HepG2 (cell line): ENCODE data around the gene HNRNPAB. TPM values are rescaled to one million over a fixed set of nuclear protein-coding genes. Genes with fewer than 3 reads are reported as not detected.

Experiments used
- ATF7-NPFF ChIP-seq: sonication (generic); formaldehyde crosslinking; IDR thresholded peaks from 2 replicates; pipeline ENCODE4 v1.8.1; 2023; ENCODE audit warnings: mild to moderate bottlenecking, low read depth, missing genetic modification reagents, moderate library complexity
- CBX5 ChIP-seq: sonication (generic); formaldehyde crosslinking; IDR thresholded peaks from 2 replicates; pipeline ENCODE4 v1.4.0; 2020; ENCODE audit warnings: missing genetic modification reagents, borderline replicate concordance
- HHEX ChIP-seq: IDR thresholded peaks from 2 replicates; pipeline ENCODE4 v1.6.1; 2016; ENCODE audit warnings: control low read depth
- IRX3 ChIP-seq: sonication (generic); formaldehyde crosslinking; IDR thresholded peaks from 2 replicates; pipeline ENCODE4 v1.8.1; 2023; ENCODE audit warnings: mild to moderate bottlenecking, low read depth, missing genetic modification reagents, borderline replicate concordance
- KLF13 ChIP-seq: sonication (generic); formaldehyde crosslinking; IDR thresholded peaks from 2 replicates; pipeline ENCODE4 v1.4.0; 2020; ENCODE audit warnings: mild to moderate bottlenecking, missing genetic modification reagents
- MTERF4 ChIP-seq: sonication (generic); formaldehyde crosslinking; IDR thresholded peaks from 2 replicates; pipeline ENCODE4 v1.8.0; 2023; ENCODE audit warnings: mild to moderate bottlenecking, missing genetic modification reagents
- SOX6 ChIP-seq, 2 experiments: fragments of 450-650 bp in 1 of 2; sonication (generic) in 1 of 2; formaldehyde crosslinking in 1 of 2; IDR thresholded peaks; 2 replicates each; pipeline versions ENCODE4 v1.4.0 to v1.6.1; 2017 to 2020; ENCODE audit warnings: antibody characterized with exemption in 1 of 2, mild to moderate bottlenecking in 1 of 2, missing genetic modification reagents in 1 of 2
- TAF15 ChIP-seq: fragments of 200-400 bp; formaldehyde crosslinking; IDR thresholded peaks from one replicate; pipeline ENCODE4 v1.6.1; 2018; ENCODE audit warnings: mild to moderate bottlenecking, low read depth, low read length; ENCODE audit not compliant: poor library complexity, severe bottlenecking
- polyA plus RNA-seq, 8 experiments: library from polyadenylated mRNA; depleted of rRNA in 3 of 8; stranded (reverse) in 7 of 8; unstranded in 1 of 8; fragments of >200 nt; fragmentation: Illumina TruSeq in 4 of 8; extraction: Trizol in 4 of 8; gene quantifications; 2 replicates each; pipeline versions ENCODE4 v1.2.1 to v1.2.3, GENCODE V29; 2011 to 2016; ENCODE audit warnings: low read depth in 4 of 8, missing spikeins in 1 of 8, mixed read lengths in 1 of 8; ENCODE audit not compliant: insufficient read depth in 1 of 8
- total RNA-seq, 5 experiments: library from RNA; depleted of rRNA; stranded (reverse); fragments of >200 nt; fragmentation: Illumina TruSeq; extraction: Trizol; gene quantifications; 2 replicates each; pipeline ENCODE4 v1.2.3, GENCODE V29; 2016; ENCODE audit warnings: low read depth in 1 of 5
- TF ChIP-seq, protein P1 (sequence below): sonication (generic); formaldehyde crosslinking; IDR thresholded peaks from 2 replicates; pipeline ENCODE4 v1.5.0; 2020; ENCODE audit warnings: mild to moderate bottlenecking, missing genetic modification reagents, borderline replicate concordance
- TF ChIP-seq, protein P2 (sequence below): sonication (generic); formaldehyde crosslinking; IDR thresholded peaks from 2 replicates; pipeline ENCODE4 v1.4.0; 2020; ENCODE audit warnings: missing genetic modification reagents
- TF ChIP-seq, protein P3 (sequence below): sonication (generic); formaldehyde crosslinking; IDR thresholded peaks from 2 replicates; pipeline ENCODE4 v1.5.0; 2020; ENCODE audit warnings: mild to moderate bottlenecking, missing genetic modification reagents, borderline replicate concordance

HNRNPAB gene
- total and polyA plus RNA-seq, 2 of the 13 experiments (the other 11 are each of a cell fraction or from before 2014, with no cell fraction given) = 62.6 to 111 TPM

DNA sequence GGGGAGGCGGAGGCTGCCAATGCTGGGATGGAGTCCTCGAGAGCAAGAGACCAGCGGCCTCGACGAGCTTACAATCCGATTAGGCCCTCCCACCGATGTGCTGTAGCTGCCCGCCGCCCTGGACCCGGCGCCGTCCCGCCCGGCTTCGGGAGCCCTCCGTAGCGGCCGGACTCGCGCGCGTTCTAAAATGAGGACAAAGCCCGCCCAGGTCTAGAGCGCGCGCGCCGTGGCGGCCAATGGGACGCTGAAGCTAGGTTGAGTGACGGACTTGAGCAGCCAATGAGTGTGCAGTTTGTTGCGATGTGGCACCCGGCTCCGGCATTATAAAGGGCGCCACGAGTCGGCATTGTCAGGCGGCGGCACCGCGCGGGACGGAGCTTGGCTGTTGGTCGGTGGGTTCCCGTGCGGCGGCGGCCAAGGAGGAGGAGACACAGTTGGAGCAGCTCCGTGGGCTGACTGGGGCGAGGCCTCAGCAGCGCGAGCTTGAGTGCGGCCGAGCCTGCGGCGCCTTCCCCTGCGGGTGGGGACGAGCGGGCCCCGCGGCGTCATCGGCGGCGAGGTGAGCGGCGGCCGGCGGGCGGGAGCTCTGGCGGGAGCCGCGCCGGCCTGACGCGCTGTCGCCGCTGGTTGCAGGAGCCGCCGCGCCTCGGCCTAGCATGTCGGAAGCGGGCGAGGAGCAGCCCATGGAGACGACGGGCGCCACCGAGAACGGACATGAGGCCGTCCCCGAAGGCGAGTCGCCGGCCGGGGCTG is at the start of gene HNRNPAB (continued):
- TF ChIP-seq, protein P1, sequence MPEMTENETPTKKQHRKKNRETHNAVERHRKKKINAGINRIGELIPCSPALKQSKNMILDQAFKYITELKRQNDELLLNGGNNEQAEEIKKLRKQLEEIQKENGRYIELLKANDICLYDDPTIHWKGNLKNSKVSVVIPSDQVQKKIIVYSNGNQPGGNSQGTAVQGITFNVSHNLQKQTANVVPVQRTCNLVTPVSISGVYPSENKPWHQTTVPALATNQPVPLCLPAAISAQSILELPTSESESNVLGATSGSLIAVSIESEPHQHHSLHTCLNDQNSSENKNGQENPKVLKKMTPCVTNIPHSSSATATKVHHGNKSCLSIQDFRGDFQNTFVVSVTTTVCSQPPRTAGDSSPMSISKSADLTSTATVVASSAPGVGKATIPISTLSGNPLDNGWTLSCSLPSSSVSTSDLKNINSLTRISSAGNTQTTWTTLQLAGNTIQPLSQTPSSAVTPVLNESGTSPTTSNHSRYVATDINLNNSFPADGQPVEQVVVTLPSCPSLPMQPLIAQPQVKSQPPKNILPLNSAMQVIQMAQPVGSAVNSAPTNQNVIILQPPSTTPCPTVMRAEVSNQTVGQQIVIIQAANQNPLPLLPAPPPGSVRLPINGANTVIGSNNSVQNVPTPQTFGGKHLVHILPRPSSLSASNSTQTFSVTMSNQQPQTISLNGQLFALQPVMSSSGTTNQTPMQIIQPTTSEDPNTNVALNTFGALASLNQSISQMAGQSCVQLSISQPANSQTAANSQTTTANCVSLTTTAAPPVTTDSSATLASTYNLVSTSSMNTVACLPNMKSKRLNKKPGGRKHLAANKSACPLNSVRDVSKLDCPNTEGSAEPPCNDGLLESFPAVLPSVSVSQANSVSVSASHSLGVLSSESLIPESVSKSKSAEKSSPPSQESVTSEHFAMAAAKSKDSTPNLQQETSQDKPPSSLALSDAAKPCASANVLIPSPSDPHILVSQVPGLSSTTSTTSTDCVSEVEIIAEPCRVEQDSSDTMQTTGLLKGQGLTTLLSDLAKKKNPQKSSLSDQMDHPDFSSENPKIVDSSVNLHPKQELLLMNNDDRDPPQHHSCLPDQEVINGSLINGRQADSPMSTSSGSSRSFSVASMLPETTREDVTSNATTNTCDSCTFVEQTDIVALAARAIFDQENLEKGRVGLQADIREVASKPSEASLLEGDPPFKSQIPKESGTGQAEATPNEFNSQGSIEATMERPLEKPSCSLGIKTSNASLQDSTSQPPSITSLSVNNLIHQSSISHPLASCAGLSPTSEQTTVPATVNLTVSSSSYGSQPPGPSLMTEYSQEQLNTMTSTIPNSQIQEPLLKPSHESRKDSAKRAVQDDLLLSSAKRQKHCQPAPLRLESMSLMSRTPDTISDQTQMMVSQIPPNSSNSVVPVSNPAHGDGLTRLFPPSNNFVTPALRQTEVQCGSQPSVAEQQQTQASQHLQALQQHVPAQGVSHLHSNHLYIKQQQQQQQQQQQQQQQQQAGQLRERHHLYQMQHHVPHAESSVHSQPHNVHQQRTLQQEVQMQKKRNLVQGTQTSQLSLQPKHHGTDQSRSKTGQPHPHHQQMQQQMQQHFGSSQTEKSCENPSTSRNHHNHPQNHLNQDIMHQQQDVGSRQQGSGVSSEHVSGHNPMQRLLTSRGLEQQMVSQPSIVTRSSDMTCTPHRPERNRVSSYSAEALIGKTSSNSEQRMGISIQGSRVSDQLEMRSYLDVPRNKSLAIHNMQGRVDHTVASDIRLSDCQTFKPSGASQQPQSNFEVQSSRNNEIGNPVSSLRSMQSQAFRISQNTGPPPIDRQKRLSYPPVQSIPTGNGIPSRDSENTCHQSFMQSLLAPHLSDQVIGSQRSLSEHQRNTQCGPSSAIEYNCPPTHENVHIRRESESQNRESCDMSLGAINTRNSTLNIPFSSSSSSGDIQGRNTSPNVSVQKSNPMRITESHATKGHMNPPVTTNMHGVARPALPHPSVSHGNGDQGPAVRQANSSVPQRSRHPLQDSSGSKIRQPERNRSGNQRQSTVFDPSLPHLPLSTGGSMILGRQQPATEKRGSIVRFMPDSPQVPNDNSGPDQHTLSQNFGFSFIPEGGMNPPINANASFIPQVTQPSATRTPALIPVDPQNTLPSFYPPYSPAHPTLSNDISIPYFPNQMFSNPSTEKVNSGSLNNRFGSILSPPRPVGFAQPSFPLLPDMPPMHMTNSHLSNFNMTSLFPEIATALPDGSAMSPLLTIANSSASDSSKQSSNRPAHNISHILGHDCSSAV (CRISPR knock-in tag) = no peak
- TF ChIP-seq MTERF4 (CRISPR knock-in tag) (0 out of 2 replicates have a peak, but pooled peaks have one; percentile 15), HHEX (CRISPR knock-in tag) (no peak), SOX6 (IDR thresholded peaks at IDR 0.05) (no peak), SOX6 (CRISPR knock-in tag; IDR thresholded peaks at IDR 0.05) (peak; percentile 61), TAF15 (peak; percentile 1), ATF7-NPFF (CRISPR knock-in tag) (peak; percentile 81), KLF13 (CRISPR knock-in tag) (peak; percentile 61; the same call in 1 of the 2 replicates), CBX5 (CRISPR knock-in tag) (0 out of 2 replicates have a peak, but pooled peaks have one; percentile 46), IRX3 (CRISPR knock-in tag) (peak; percentile 36; the same call in 1 of the 2 replicates)
- TF ChIP-seq, protein P2, sequence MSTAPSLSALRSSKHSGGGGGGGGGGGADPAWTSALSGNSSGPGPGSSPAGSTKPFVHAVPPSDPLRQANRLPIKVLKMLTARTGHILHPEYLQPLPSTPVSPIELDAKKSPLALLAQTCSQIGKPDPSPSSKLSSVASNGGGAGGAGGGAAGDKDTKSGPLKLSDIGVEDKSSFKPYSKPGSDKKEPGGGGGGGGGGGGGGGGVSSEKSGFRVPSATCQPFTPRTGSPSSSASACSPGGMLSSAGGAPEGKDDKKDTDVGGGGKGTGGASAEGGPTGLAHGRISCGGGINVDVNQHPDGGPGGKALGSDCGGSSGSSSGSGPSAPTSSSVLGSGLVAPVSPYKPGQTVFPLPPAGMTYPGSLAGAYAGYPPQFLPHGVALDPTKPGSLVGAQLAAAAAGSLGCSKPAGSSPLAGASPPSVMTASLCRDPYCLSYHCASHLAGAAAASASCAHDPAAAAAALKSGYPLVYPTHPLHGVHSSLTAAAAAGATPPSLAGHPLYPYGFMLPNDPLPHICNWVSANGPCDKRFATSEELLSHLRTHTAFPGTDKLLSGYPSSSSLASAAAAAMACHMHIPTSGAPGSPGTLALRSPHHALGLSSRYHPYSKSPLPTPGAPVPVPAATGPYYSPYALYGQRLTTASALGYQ (CRISPR knock-in tag) = peak; percentile 64; the same call in 1 of the 2 replicates
- TF ChIP-seq, protein P3, sequence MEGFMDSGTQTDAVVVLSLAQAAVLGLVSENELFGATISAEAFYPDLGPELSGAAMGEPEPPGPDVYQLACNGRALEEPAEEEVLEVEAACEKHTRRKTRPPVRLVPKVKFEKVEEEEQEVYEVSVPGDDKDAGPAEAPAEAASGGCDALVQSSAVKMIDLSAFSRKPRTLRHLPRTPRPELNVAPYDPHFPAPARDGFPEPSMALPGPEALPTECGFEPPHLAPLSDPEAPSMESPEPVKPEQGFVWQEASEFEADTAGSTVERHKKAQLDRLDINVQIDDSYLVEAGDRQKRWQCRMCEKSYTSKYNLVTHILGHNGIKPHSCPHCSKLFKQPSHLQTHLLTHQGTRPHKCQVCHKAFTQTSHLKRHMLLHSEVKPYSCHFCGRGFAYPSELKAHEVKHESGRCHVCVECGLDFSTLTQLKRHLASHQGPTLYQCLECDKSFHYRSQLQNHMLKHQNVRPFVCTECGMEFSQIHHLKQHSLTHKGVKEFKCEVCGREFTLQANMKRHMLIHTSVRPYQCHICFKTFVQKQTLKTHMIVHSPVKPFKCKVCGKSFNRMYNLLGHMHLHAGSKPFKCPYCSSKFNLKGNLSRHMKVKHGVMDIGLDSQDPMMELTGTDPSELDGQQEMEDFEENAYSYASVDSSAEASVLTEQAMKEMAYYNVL (CRISPR knock-in tag) = peak; percentile 68
